ENCODE measurements around the gene RASGRF1. TPM values are rescaled to one million over a fixed set of nuclear protein-coding genes. Genes with fewer than 3 reads are reported as not detected.

The RASGRF1 gene
- total and polyA plus RNA-seq, 2 donors (not counting 1 experiment from before 2014, with no cell fraction given), result 1.0 to 9.4 TPM

DNA sequence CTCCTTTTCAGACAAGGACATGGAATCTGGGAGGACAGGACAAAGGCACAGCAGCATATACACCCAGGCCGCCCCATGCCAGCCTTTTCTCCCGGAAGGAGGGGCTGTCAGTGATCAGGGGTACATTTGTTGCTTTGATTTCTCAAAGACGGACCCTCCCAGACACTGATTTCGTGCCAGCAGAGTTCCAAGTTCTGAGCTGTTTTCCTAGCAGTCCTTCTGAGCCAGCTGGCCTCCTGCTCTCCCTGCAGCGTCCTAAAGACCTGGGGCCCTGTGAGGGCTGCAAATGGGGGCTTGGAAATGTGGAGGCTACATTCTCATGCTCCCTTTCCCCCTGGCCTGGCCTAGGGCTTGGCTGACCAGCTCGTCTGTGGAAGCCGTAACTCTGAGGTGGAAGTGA is 168.1 kb downstream of the RASGRF1 start:
- H4K20me1 ChIP-seq (ENCODE audit: control insufficient read depth, insufficient read depth, low read length, poor library complexity, severe bottlenecking), result peaks cover 14% of the 10 kb centered on the region
- H3K9ac ChIP-seq (ENCODE audit: low read length), result no peak overlapping the region
- H3K9me3 Mint-ChIP-seq (ENCODE audit: insufficient read depth), result no peaks in the 10 kb centered on the region
- no peak overlapping the region for H3K27ac ChIP-seq (ENCODE audit: low read length in 2 of 2)
- WGBS (ENCODE audit: insufficient coverage), result 93% methylated on average over 6 of the region's 7 CpGs
- no peaks in the 10 kb centered on the region for H3K27me3 ChIP-seq (replicated peaks in 1 of 4; ENCODE audit: control extremely low read depth in 1 of 4, control insufficient read depth in 3 of 4, insufficient read depth in 4 of 4, low read length in 3 of 4)
- no peaks in the 10 kb centered on the region for H3K27me3 Mint-ChIP-seq
- ATAC-seq (ENCODE audit: low read depth), result no peak
- no peaks in the 10 kb centered on the region for H3K4me1 ChIP-seq (ENCODE audit: control insufficient read depth in 2 of 2, insufficient read depth in 2 of 2, low read length in 2 of 2)
- TF ChIP-seq, protein P1, sequence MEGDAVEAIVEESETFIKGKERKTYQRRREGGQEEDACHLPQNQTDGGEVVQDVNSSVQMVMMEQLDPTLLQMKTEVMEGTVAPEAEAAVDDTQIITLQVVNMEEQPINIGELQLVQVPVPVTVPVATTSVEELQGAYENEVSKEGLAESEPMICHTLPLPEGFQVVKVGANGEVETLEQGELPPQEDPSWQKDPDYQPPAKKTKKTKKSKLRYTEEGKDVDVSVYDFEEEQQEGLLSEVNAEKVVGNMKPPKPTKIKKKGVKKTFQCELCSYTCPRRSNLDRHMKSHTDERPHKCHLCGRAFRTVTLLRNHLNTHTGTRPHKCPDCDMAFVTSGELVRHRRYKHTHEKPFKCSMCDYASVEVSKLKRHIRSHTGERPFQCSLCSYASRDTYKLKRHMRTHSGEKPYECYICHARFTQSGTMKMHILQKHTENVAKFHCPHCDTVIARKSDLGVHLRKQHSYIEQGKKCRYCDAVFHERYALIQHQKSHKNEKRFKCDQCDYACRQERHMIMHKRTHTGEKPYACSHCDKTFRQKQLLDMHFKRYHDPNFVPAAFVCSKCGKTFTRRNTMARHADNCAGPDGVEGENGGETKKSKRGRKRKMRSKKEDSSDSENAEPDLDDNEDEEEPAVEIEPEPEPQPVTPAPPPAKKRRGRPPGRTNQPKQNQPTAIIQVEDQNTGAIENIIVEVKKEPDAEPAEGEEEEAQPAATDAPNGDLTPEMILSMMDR (IDR thresholded peaks at IDR 0.05), result no peak
- no peak for TF ChIP-seq EZH2 (IDR thresholded peaks at IDR 0.05; ENCODE audit: borderline replicate concordance, insufficient read depth, low read depth, low read length, poor library complexity, severe bottlenecking)
- H3K4me2 ChIP-seq (replicated peaks; ENCODE audit: low read depth, low read length, poor library complexity, severe bottlenecking), result no peak overlapping the region
- peaks cover 9 to 74% of the 10 kb centered on the region in 2 experiments for H3K36me3 ChIP-seq (replicated peaks in 1 of 2; ENCODE audit: control extremely low read depth in 1 of 2, control insufficient read depth in 1 of 2, extremely low read depth in 1 of 2, insufficient read depth in 2 of 2, low read length in 1 of 2)
- CTCF ChIA-PET, result interaction anchor here (0.6 to 5.0 kb wide), 5 partner anchors 13 to 1106 kb away, joined by 3 to 25 read pairs (median 5); no protein-coding TSS in a partner anchor
- peaks cover 2% of the 10 kb centered on the region for H3K79me2 ChIP-seq (ENCODE audit: control insufficient read depth, insufficient read depth, low read length)
- H2AFZ ChIP-seq (ENCODE audit: insufficient read depth, low read depth, low read length, poor library complexity, severe bottlenecking), result no peak overlapping the region
- POLR2A ChIA-PET, result interaction anchor here (1.3 kb wide), 1 partner anchor 13 kb away, joined by 8 read pairs; no protein-coding TSS in a partner anchor
- no peak for DNase-seq
- no peak overlapping the region for H3K4me3 Mint-ChIP-seq
- H3K4me3 ChIP-seq (ENCODE audit: control extremely low read depth in 1 of 5, extremely low read depth in 1 of 5, insufficient read depth in 1 of 5, low read depth in 2 of 5, low read length in 4 of 5), result no peak overlapping the region
- H3K4me1 Mint-ChIP-seq, result peaks cover 6% of the 10 kb centered on the region
- no peaks in the 10 kb centered on the region for H3K9me3 ChIP-seq (ENCODE audit: control extremely low read depth in 1 of 3, control insufficient read depth in 2 of 3, insufficient read depth in 1 of 3, low read length in 2 of 3)
- H3K27ac Mint-ChIP-seq, result peak overlapping the region; percentile 50
- intact Hi-C loops (cut with micrococcal nuclease), result loop anchor here (5.0 kb wide), 1 partner anchor 55 kb away; no protein-coding TSS in a partner anchor

DNA sequence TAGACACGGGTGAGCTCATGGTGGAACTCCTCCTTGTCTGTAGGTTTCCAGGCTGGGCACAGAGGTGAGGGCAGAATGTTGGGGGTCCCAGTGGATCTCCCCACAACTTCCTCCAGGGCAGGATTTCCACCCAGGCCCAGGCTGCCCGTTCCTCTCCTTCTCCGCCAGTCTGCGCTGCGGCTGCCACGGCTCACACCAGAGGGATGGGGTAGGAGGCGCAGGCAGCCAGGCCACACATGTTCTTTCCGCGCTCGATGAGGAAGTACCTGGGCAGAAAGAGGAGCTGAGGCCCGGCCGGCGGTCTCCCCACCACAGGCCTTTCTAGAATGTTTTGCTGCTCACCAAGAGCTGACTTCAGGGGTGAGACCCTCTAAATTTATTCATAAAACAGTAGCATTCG is 168.6 kb downstream of the RASGRF1 start:
- no peaks in the 10 kb centered on the region for H3K4me1 ChIP-seq (ENCODE audit: control insufficient read depth in 2 of 2, insufficient read depth in 2 of 2, low read length in 2 of 2)
- ATAC-seq (ENCODE audit: low read depth) (no peak), DNase-seq (no peak)
- H3K4me1 Mint-ChIP-seq, result peaks cover 6% of the 10 kb centered on the region
- no peak overlapping the region for H3K4me3 Mint-ChIP-seq
- 94% methylated on average over 14 of the region's 14 CpGs for WGBS (ENCODE audit: insufficient coverage)
- no peaks in the 10 kb centered on the region for H3K27me3 Mint-ChIP-seq
- no peak overlapping the region for H3K4me3 ChIP-seq (ENCODE audit: control extremely low read depth in 1 of 5, extremely low read depth in 1 of 5, insufficient read depth in 1 of 5, low read depth in 2 of 5, low read length in 4 of 5)
- CTCF ChIA-PET, result interaction anchor here (0.6 to 5.0 kb wide), 4 partner anchors 12 to 1107 kb away, joined by 3 to 25 read pairs (median 13); no protein-coding TSS in a partner anchor
- no peak overlapping the region for H3K27ac ChIP-seq (ENCODE audit: low read length in 2 of 2)
- H2AFZ ChIP-seq (ENCODE audit: insufficient read depth, low read depth, low read length, poor library complexity, severe bottlenecking), result no peak overlapping the region
- no peaks in the 10 kb centered on the region for H3K79me2 ChIP-seq (ENCODE audit: control insufficient read depth, insufficient read depth, low read length)
- H3K4me2 ChIP-seq (replicated peaks; ENCODE audit: low read depth, low read length, poor library complexity, severe bottlenecking), result no peak overlapping the region
- TF ChIP-seq, protein P1 (IDR thresholded peaks at IDR 0.05), result no peak
- no peak for TF ChIP-seq EZH2 (IDR thresholded peaks at IDR 0.05; ENCODE audit: borderline replicate concordance, insufficient read depth, low read depth, low read length, poor library complexity, severe bottlenecking)
- H4K20me1 ChIP-seq (ENCODE audit: control insufficient read depth, insufficient read depth, low read length, poor library complexity, severe bottlenecking), result peaks cover 11% of the 10 kb centered on the region
- POLR2A ChIA-PET, result interaction anchor here (0.7 to 1.3 kb wide), 2 partner anchors 14 to 23 kb away, joined by 3 to 8 read pairs; partner anchors contain the start of gene CTSH
- no peak overlapping the region for H3K9ac ChIP-seq (ENCODE audit: low read length)
- H3K9me3 ChIP-seq (ENCODE audit: control extremely low read depth in 1 of 3, control insufficient read depth in 2 of 3, insufficient read depth in 1 of 3, low read length in 2 of 3), result no peaks in the 10 kb centered on the region
- intact Hi-C loops (cut with micrococcal nuclease), result loop anchor here (5.0 kb wide), 1 partner anchor 55 kb away; no protein-coding TSS in a partner anchor
- H3K27ac Mint-ChIP-seq, result peak overlapping the region; percentile 69
- H3K36me3 ChIP-seq (replicated peaks in 1 of 2; ENCODE audit: control extremely low read depth in 1 of 2, control insufficient read depth in 1 of 2, extremely low read depth in 1 of 2, insufficient read depth in 2 of 2, low read length in 1 of 2), result peaks cover 9 to 68% of the 10 kb centered on the region in 2 experiments
- no peaks in the 10 kb centered on the region for H3K27me3 ChIP-seq (replicated peaks in 1 of 4; ENCODE audit: control extremely low read depth in 1 of 4, control insufficient read depth in 3 of 4, insufficient read depth in 4 of 4, low read length in 3 of 4)
- no peaks in the 10 kb centered on the region for H3K9me3 Mint-ChIP-seq (ENCODE audit: insufficient read depth)

Measured in B cell (primary cell).